ENCODE data around the gene COL9A2.

COL9A2 gene

GRCh38 chr1:40316595-40317393 lies at the start of gene COL9A2:
TSS of gene COL9A2 (minus strand) at chr1:40317286. CDS start at chr1:40317197, 89 bp downstream.
- DNase-seq (ENCODE audit: extremely low read depth, insufficient read length), result peak; percentile 85
- H3K4me3 ChIP-seq (replicated peaks; ENCODE audit: low read depth, low read length), result peak within 1 kb of the TSS; percentile 58
- H3K27me3 ChIP-seq (replicated peaks; ENCODE audit: control insufficient read depth, insufficient read depth, low read length), result no peaks in the 10 kb centered on the region; the same call in none of the 2 replicates
- TF ChIP-seq CTCF (IDR thresholded peaks at IDR 0.05; ENCODE audit: insufficient read depth, low read length, poor library complexity, severe bottlenecking), result no peak
- H3K36me3 ChIP-seq (ENCODE audit: control insufficient read depth, insufficient read depth, low read length), result no peaks in the 10 kb centered on the region

DNA sequence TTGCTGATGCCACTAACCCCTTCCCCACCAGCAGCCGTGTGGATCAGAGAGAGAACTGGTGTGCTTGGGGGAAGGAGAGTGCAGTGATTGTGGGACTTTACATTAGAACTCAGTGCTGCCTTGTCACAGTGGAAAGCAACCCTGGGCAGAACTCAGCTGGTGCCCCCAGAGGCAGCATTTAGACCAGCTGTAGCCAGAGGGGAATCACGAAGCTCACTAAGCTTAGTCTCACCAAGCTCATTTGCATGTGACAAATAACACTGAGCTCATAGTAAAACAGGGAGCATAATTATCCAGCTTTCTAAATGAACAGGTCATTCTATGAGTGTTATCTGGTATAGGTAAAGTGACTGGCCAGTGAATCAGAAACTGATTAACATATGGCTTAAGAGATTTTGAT lies 46.6 kb upstream of the COL9A2 start:
- peak; percentile 47 for TF ChIP-seq CTCF (IDR thresholded peaks at IDR 0.05; ENCODE audit: insufficient read depth, low read length, poor library complexity, severe bottlenecking)
- Histone ChIP-seq H3K4me3 (replicated peaks; ENCODE audit: low read depth, low read length) (no peak overlapping the region), H3K27me3 (replicated peaks; ENCODE audit: control insufficient read depth, insufficient read depth, low read length) (no peaks in the 10 kb centered on the region), H3K36me3 (ENCODE audit: control insufficient read depth, insufficient read depth, low read length) (no peaks in the 10 kb centered on the region)
- peak; percentile 55 for DNase-seq (ENCODE audit: extremely low read depth, insufficient read length)

GRCh38 chr1:40362699-40363098 lies 45.6 kb upstream of the COL9A2 start:
- DNase-seq (ENCODE audit: extremely low read depth, insufficient read length), result no peak
- Histone ChIP-seq H3K4me3 (replicated peaks; ENCODE audit: low read depth, low read length) (no peak overlapping the region), H3K36me3 (ENCODE audit: control insufficient read depth, insufficient read depth, low read length) (no peaks in the 10 kb centered on the region), H3K27me3 (replicated peaks; ENCODE audit: control insufficient read depth, insufficient read depth, low read length) (no peaks in the 10 kb centered on the region)
- no peak for TF ChIP-seq CTCF (IDR thresholded peaks at IDR 0.05; ENCODE audit: insufficient read depth, low read length, poor library complexity, severe bottlenecking)

GRCh38 chr1:40362199-40362598 lies 45.1 kb upstream of the COL9A2 start:
- Histone ChIP-seq H3K27me3 (replicated peaks; ENCODE audit: control insufficient read depth, insufficient read depth, low read length) (no peaks in the 10 kb centered on the region), H3K36me3 (ENCODE audit: control insufficient read depth, insufficient read depth, low read length) (no peaks in the 10 kb centered on the region), H3K4me3 (replicated peaks; ENCODE audit: low read depth, low read length) (no peak overlapping the region)
- no peak for DNase-seq (ENCODE audit: extremely low read depth, insufficient read length)
- no peak for TF ChIP-seq CTCF (IDR thresholded peaks at IDR 0.05; ENCODE audit: insufficient read depth, low read length, poor library complexity, severe bottlenecking)

GRCh38 chr1:40361637-40362036 lies 44.6 kb upstream of the COL9A2 start:
- Histone ChIP-seq H3K27me3 (replicated peaks; ENCODE audit: control insufficient read depth, insufficient read depth, low read length) (no peaks in the 10 kb centered on the region), H3K36me3 (ENCODE audit: control insufficient read depth, insufficient read depth, low read length) (no peaks in the 10 kb centered on the region), H3K4me3 (replicated peaks; ENCODE audit: low read depth, low read length) (no peak overlapping the region)
- no peak for TF ChIP-seq CTCF (IDR thresholded peaks at IDR 0.05; ENCODE audit: insufficient read depth, low read length, poor library complexity, severe bottlenecking)
- DNase-seq (ENCODE audit: extremely low read depth, insufficient read length), result no peak
